HepG2 (cell line): ENCODE data around the gene CHID1.

ENCODE experiments used
- CTCF ChIP-seq: sonication (generic); formaldehyde crosslinking; IDR thresholded peaks from 2 replicates; pipeline ENCODE4 v1.5.0; 2020; ENCODE audit warnings: mild to moderate bottlenecking, missing genetic modification reagents, moderate library complexity
- ESRRA ChIP-seq: sonication (generic); formaldehyde crosslinking; IDR thresholded peaks from 2 replicates; pipeline ENCODE4 v1.5.1; 2020; ENCODE audit warnings: mild to moderate bottlenecking, low read depth, missing genetic modification reagents
- RAD21 ChIP-seq: fragments of 450-650 bp; formaldehyde crosslinking; IDR thresholded peaks from 2 replicates; pipeline ENCODE4 v1.5.0; 2020; ENCODE audit warnings: mild to moderate bottlenecking
- SP1 ChIP-seq, 2 experiments: fragments of 450-650 bp in 1 of 2; sonication (generic) in 1 of 2; formaldehyde crosslinking in 1 of 2; IDR thresholded peaks; 2 replicates each; pipeline versions ENCODE4 v1.4.0 to v1.6.1; 2016 to 2020; ENCODE audit warnings: missing genetic modification reagents in 1 of 2
- STAT5B ChIP-seq: sonication (generic); formaldehyde crosslinking; IDR thresholded peaks from 2 replicates; pipeline ENCODE4 v1.4.0; 2020; ENCODE audit warnings: missing genetic modification reagents
- WIZ ChIP-seq: sonication (generic); formaldehyde crosslinking; IDR thresholded peaks from 2 replicates; pipeline ENCODE4 v1.5.1; 2020; ENCODE audit warnings: mild to moderate bottlenecking, missing genetic modification reagents
- ZNF224 ChIP-seq: sonication (generic); formaldehyde crosslinking; IDR thresholded peaks from 2 replicates; pipeline ENCODE4 v1.5.0; 2020; ENCODE audit warnings: mild to moderate bottlenecking, missing genetic modification reagents
- ZNF253 ChIP-seq: sonication (generic); formaldehyde crosslinking; IDR thresholded peaks from 2 replicates; pipeline ENCODE4 v1.8.0; 2022; ENCODE audit warnings: mild to moderate bottlenecking, missing genetic modification reagents, borderline replicate concordance
- ZNF329 ChIP-seq: sonication (generic); formaldehyde crosslinking; IDR thresholded peaks from 2 replicates; pipeline ENCODE4 v1.9.0; 2021; ENCODE audit warnings: low read depth, mild to moderate bottlenecking, missing genetic modification reagents

GRCh38 chr11:928786-929185 is 18.2 kb upstream of the CHID1 start:
- no peak for TF ChIP-seq WIZ (CRISPR knock-in tag)
- TF ChIP-seq ZNF253 (CRISPR knock-in tag) = no peak
- no peak for TF ChIP-seq STAT5B (CRISPR knock-in tag)
- TF ChIP-seq CTCF (CRISPR knock-in tag) = no peak
- TF ChIP-seq ZNF329 (CRISPR knock-in tag) = no peak
- TF ChIP-seq RAD21 (CRISPR knock-in tag) = no peak
- TF ChIP-seq ESRRA = no peak
- no peak for TF ChIP-seq ZNF224
- TF ChIP-seq SP1 (IDR thresholded peaks at IDR 0.05) = no peak
- no peak for TF ChIP-seq SP1 (CRISPR knock-in tag; IDR thresholded peaks at IDR 0.05)
